ENCODE results near the gene TCEA2. TPM values are rescaled to one million over a fixed set of nuclear protein-coding genes. Genes with fewer than 3 reads are reported as not detected.

TCEA2 gene
- total RNA-seq, 1 donor from 2014 or later, result 38.8 TPM

- TF ChIP-seq CTCF (IDR thresholded peaks at IDR 0.05), result no peak
- H3K27ac ChIP-seq, result no peak overlapping the region
- H3K36me3 ChIP-seq, result peaks cover 98% of the 10 kb centered on the region
- no peaks in the 10 kb centered on the region for H3K4me1 ChIP-seq
- intact Hi-C loops (cut with DNase I), result no loop called here
- ATAC-seq (no peak), DNase-seq (no peak)
- H3K27me3 ChIP-seq (ENCODE audit: low read depth), result no peaks in the 10 kb centered on the region
- H3K9me3 ChIP-seq, result no peaks in the 10 kb centered on the region
- no peak overlapping the region for H3K4me3 ChIP-seq
Measured at GRCh38 chr20:64027981-64028685, 34.9 kb upstream of the TCEA2 start.

- ATAC-seq (no peak), DNase-seq (no peak)
- no peak overlapping the region for H3K4me3 ChIP-seq
- intact Hi-C loops (cut with DNase I), result no loop called here
- peaks cover 95% of the 10 kb centered on the region for H3K36me3 ChIP-seq
- H3K27me3 ChIP-seq (ENCODE audit: low read depth), result no peaks in the 10 kb centered on the region
- no peak overlapping the region for H3K27ac ChIP-seq
- H3K4me1 ChIP-seq, result no peaks in the 10 kb centered on the region
- no peaks in the 10 kb centered on the region for H3K9me3 ChIP-seq
- TF ChIP-seq CTCF (IDR thresholded peaks at IDR 0.05), result no peak
Measured at GRCh38 chr20:64029293-64030117, 33.5 kb upstream of the TCEA2 start.

- no peaks in the 10 kb centered on the region for H3K27me3 ChIP-seq (ENCODE audit: low read depth)
- no peaks in the 10 kb centered on the region for H3K9me3 ChIP-seq
- no peaks in the 10 kb centered on the region for H3K4me1 ChIP-seq
- ATAC-seq (no peak), DNase-seq (no peak)
- H3K36me3 ChIP-seq, result peaks cover 92% of the 10 kb centered on the region
- H3K27ac ChIP-seq, result no peak overlapping the region
- H3K4me3 ChIP-seq, result no peak overlapping the region
- no peak for TF ChIP-seq CTCF (IDR thresholded peaks at IDR 0.05)
- intact Hi-C loops (cut with DNase I), result no loop called here
Measured at GRCh38 chr20:64030371-64031134, 32.4 kb upstream of the TCEA2 start.

GRCh38 chr20:64031822-64032314 is 31.1 kb upstream of the TCEA2 start:
- Histone ChIP-seq H3K4me1 (no peaks in the 10 kb centered on the region), H3K4me3 (no peak overlapping the region), H3K9me3 (no peaks in the 10 kb centered on the region), H3K27me3 (ENCODE audit: low read depth) (peaks cover under 1% of the 10 kb centered on the region), H3K36me3 (peaks cover 79% of the 10 kb centered on the region), H3K27ac (no peak overlapping the region)
- no peak for TF ChIP-seq CTCF (IDR thresholded peaks at IDR 0.05)
- ATAC-seq (no peak), DNase-seq (no peak)
- intact Hi-C loops (cut with DNase I), result no loop called here

Data from lower lobe of right lung (tissue), 2 donors.